Measurements from ENCODE around the gene B3GNT4.

The B3GNT4 gene

GRCh38 chr12:122226366-122227125 lies 23.0 kb downstream of the B3GNT4 start:
- Histone ChIP-seq H3K4ac (ENCODE audit: low read depth in 1 of 2, low read length in 2 of 2) (no peak overlapping the region), H3K14ac (ENCODE audit: low read length in 2 of 2) (no peak overlapping the region), H3K27ac (ENCODE audit: low read length, poor library complexity, severe bottlenecking) (no peak overlapping the region), H3K36me3 (ENCODE audit: control insufficient read depth in 1 of 2, insufficient read depth in 2 of 2, low read depth in 1 of 2, low read length in 2 of 2) (peaks cover 34 to 66% of the 10 kb centered on the region in 2 experiments), H3K27me3 (ENCODE audit: control insufficient read depth in 1 of 2, insufficient read depth in 1 of 2, low read length in 2 of 2) (no peaks in the 10 kb centered on the region), H2BK15ac (ENCODE audit: low read depth, poor library complexity, severe bottlenecking) (no peak overlapping the region), H3K9ac (ENCODE audit: low read length) (no peak overlapping the region), H3K4me3 (ENCODE audit: insufficient read depth in 1 of 2, low read depth in 1 of 2, low read length in 2 of 2) (peak overlapping the region in 1 of 2 experiments; percentile 77), H4K91ac (ENCODE audit: low read length) (no peak overlapping the region), H2AK5ac (ENCODE audit: low read length, severe bottlenecking) (no peak overlapping the region), H2BK120ac (ENCODE audit: low read depth, low read length) (no peak overlapping the region), H3K4me1 (ENCODE audit: control insufficient read depth, insufficient read depth, low read depth, low read length) (peaks cover 21% of the 10 kb centered on the region), H4K8ac (ENCODE audit: low read length) (no peak overlapping the region), H2BK12ac (ENCODE audit: low read length in 2 of 2) (no peak overlapping the region), H3K9me3 (ENCODE audit: control insufficient read depth, low read length) (no peaks in the 10 kb centered on the region), H2AFZ (ENCODE audit: low read depth, low read length) (no peak overlapping the region), H3K4me2 (ENCODE audit: low read length, poor library complexity, severe bottlenecking) (peak overlapping the region; percentile 79), H3K18ac (ENCODE audit: low read depth in 1 of 2, low read length in 2 of 2) (no peak overlapping the region), H3K79me1 (replicated peaks; ENCODE audit: low read length, poor library complexity, severe bottlenecking) (peaks cover 11% of the 10 kb centered on the region), H3K23ac (ENCODE audit: low read length in 2 of 2) (peak overlapping the region in 1 of 2 experiments; percentile 63), H2BK5ac (ENCODE audit: low read depth, low read length, poor library complexity, severe bottlenecking) (no peak overlapping the region)
- DNase-seq, result no peak
- WGBS, result 15% methylated on average over 50 of the region's 55 CpGs

GRCh38 chr12:122227341-122227740 lies 23.8 kb downstream of the B3GNT4 start:
- DNase-seq, result no peak
- no peak overlapping the region for H3K18ac ChIP-seq (ENCODE audit: low read depth in 1 of 2, low read length in 2 of 2)
- no peak overlapping the region for H2BK5ac ChIP-seq (ENCODE audit: low read depth, low read length, poor library complexity, severe bottlenecking)
- no peak overlapping the region for H3K4me2 ChIP-seq (ENCODE audit: low read length, poor library complexity, severe bottlenecking)
- no peak overlapping the region for H3K27ac ChIP-seq (ENCODE audit: low read length, poor library complexity, severe bottlenecking)
- no peak overlapping the region for H4K8ac ChIP-seq (ENCODE audit: low read length)
- no peak overlapping the region for H3K23ac ChIP-seq (ENCODE audit: low read length in 2 of 2)
- H3K9me3 ChIP-seq (ENCODE audit: control insufficient read depth, low read length), result no peaks in the 10 kb centered on the region
- H3K36me3 ChIP-seq (ENCODE audit: control insufficient read depth in 1 of 2, insufficient read depth in 2 of 2, low read depth in 1 of 2, low read length in 2 of 2), result peaks cover 34 to 66% of the 10 kb centered on the region in 2 experiments
- no peak overlapping the region for H2AK5ac ChIP-seq (ENCODE audit: low read length, severe bottlenecking)
- no peak overlapping the region for H2BK15ac ChIP-seq (ENCODE audit: low read depth, poor library complexity, severe bottlenecking)
- peaks cover 11% of the 10 kb centered on the region for H3K79me1 ChIP-seq (replicated peaks; ENCODE audit: low read length, poor library complexity, severe bottlenecking)
- no peak overlapping the region for H2BK12ac ChIP-seq (ENCODE audit: low read length in 2 of 2)
- no peak overlapping the region for H3K4ac ChIP-seq (ENCODE audit: low read depth in 1 of 2, low read length in 2 of 2)
- H3K4me3 ChIP-seq (ENCODE audit: insufficient read depth in 1 of 2, low read depth in 1 of 2, low read length in 2 of 2), result no peak overlapping the region
- no peak overlapping the region for H4K91ac ChIP-seq (ENCODE audit: low read length)
- no peak overlapping the region for H2AFZ ChIP-seq (ENCODE audit: low read depth, low read length)
- no peaks in the 10 kb centered on the region for H3K27me3 ChIP-seq (ENCODE audit: control insufficient read depth in 1 of 2, insufficient read depth in 1 of 2, low read length in 2 of 2)
- H2BK120ac ChIP-seq (ENCODE audit: low read depth, low read length), result no peak overlapping the region
- peaks cover 21% of the 10 kb centered on the region for H3K4me1 ChIP-seq (ENCODE audit: control insufficient read depth, insufficient read depth, low read depth, low read length)
- H3K9ac ChIP-seq (ENCODE audit: low read length), result no peak overlapping the region
- 96% methylated on average over 17 of the region's 17 CpGs for WGBS
- H3K14ac ChIP-seq (ENCODE audit: low read length in 2 of 2), result no peak overlapping the region

GRCh38 chr12:122228092-122228491 lies 24.6 kb downstream of the B3GNT4 start:
- no peak overlapping the region for H4K8ac ChIP-seq (ENCODE audit: low read length)
- no peak overlapping the region for H3K4me3 ChIP-seq (ENCODE audit: insufficient read depth in 1 of 2, low read depth in 1 of 2, low read length in 2 of 2)
- no peak overlapping the region for H3K27ac ChIP-seq (ENCODE audit: low read length, poor library complexity, severe bottlenecking)
- H4K91ac ChIP-seq (ENCODE audit: low read length), result no peak overlapping the region
- H3K79me1 ChIP-seq (replicated peaks; ENCODE audit: low read length, poor library complexity, severe bottlenecking), result peaks cover 8% of the 10 kb centered on the region
- H2BK12ac ChIP-seq (ENCODE audit: low read length in 2 of 2), result no peak overlapping the region
- no peaks in the 10 kb centered on the region for H3K9me3 ChIP-seq (ENCODE audit: control insufficient read depth, low read length)
- H3K36me3 ChIP-seq (ENCODE audit: control insufficient read depth in 1 of 2, insufficient read depth in 2 of 2, low read depth in 1 of 2, low read length in 2 of 2), result peaks cover 30 to 66% of the 10 kb centered on the region in 2 experiments
- H2BK5ac ChIP-seq (ENCODE audit: low read depth, low read length, poor library complexity, severe bottlenecking), result no peak overlapping the region
- no peak overlapping the region for H3K23ac ChIP-seq (ENCODE audit: low read length in 2 of 2)
- WGBS, result 95% methylated on average over 5 of the region's 5 CpGs
- no peak overlapping the region for H3K9ac ChIP-seq (ENCODE audit: low read length)
- no peak overlapping the region for H3K4ac ChIP-seq (ENCODE audit: low read depth in 1 of 2, low read length in 2 of 2)
- no peak overlapping the region for H2BK15ac ChIP-seq (ENCODE audit: low read depth, poor library complexity, severe bottlenecking)
- DNase-seq, result no peak
- H3K27me3 ChIP-seq (ENCODE audit: control insufficient read depth in 1 of 2, insufficient read depth in 1 of 2, low read length in 2 of 2), result no peaks in the 10 kb centered on the region
- H3K18ac ChIP-seq (ENCODE audit: low read depth in 1 of 2, low read length in 2 of 2), result no peak overlapping the region
- no peak overlapping the region for H2BK120ac ChIP-seq (ENCODE audit: low read depth, low read length)
- H3K4me1 ChIP-seq (ENCODE audit: control insufficient read depth, insufficient read depth, low read depth, low read length), result peaks cover 17% of the 10 kb centered on the region
- H2AK5ac ChIP-seq (ENCODE audit: low read length, severe bottlenecking), result no peak overlapping the region
- no peak overlapping the region for H2AFZ ChIP-seq (ENCODE audit: low read depth, low read length)
- H3K14ac ChIP-seq (ENCODE audit: low read length in 2 of 2), result no peak overlapping the region
- no peak overlapping the region for H3K4me2 ChIP-seq (ENCODE audit: low read length, poor library complexity, severe bottlenecking)

- Histone ChIP-seq H4K8ac (ENCODE audit: low read length) (no peak overlapping the region), H3K79me1 (replicated peaks; ENCODE audit: low read length, poor library complexity, severe bottlenecking) (peaks cover 5% of the 10 kb centered on the region), H2BK12ac (ENCODE audit: low read length in 2 of 2) (no peak overlapping the region), H3K9me3 (ENCODE audit: control insufficient read depth, low read length) (no peaks in the 10 kb centered on the region), H2BK15ac (ENCODE audit: low read depth, poor library complexity, severe bottlenecking) (no peak overlapping the region), H2BK5ac (ENCODE audit: low read depth, low read length, poor library complexity, severe bottlenecking) (no peak overlapping the region), H3K9ac (ENCODE audit: low read length) (no peak overlapping the region), H3K18ac (ENCODE audit: low read depth in 1 of 2, low read length in 2 of 2) (no peak overlapping the region), H3K4me1 (ENCODE audit: control insufficient read depth, insufficient read depth, low read depth, low read length) (peaks cover 8% of the 10 kb centered on the region), H3K23ac (ENCODE audit: low read length in 2 of 2) (no peak overlapping the region), H3K4me3 (ENCODE audit: insufficient read depth in 1 of 2, low read depth in 1 of 2, low read length in 2 of 2) (no peak overlapping the region), H3K14ac (ENCODE audit: low read length in 2 of 2) (no peak overlapping the region), H3K27ac (ENCODE audit: low read length, poor library complexity, severe bottlenecking) (no peak overlapping the region), H3K4ac (ENCODE audit: low read depth in 1 of 2, low read length in 2 of 2) (no peak overlapping the region), H3K27me3 (ENCODE audit: control insufficient read depth in 1 of 2, insufficient read depth in 1 of 2, low read length in 2 of 2) (no peaks in the 10 kb centered on the region), H3K4me2 (ENCODE audit: low read length, poor library complexity, severe bottlenecking) (no peak overlapping the region), H2AK5ac (ENCODE audit: low read length, severe bottlenecking) (no peak overlapping the region), H2BK120ac (ENCODE audit: low read depth, low read length) (no peak overlapping the region), H3K36me3 (ENCODE audit: control insufficient read depth in 1 of 2, insufficient read depth in 2 of 2, low read depth in 1 of 2, low read length in 2 of 2) (peaks cover 40 to 79% of the 10 kb centered on the region in 2 experiments), H2AFZ (ENCODE audit: low read depth, low read length) (no peak overlapping the region), H4K91ac (ENCODE audit: low read length) (no peak overlapping the region)
- WGBS, result 76% methylated on average over 5 of the region's 6 CpGs
- DNase-seq, result no peak
Measured at GRCh38 chr12:122230798-122231197, 27.3 kb downstream of the B3GNT4 start.
